ENCODE measurements around the gene NCLN.

GRCh38 chr19:3204646-3205275 lies 19.0 kb downstream of the NCLN start:
- no peak for TF ChIP-seq POLR2A (IDR thresholded peaks at IDR 0.05)
- TF ChIP-seq, protein P1, sequence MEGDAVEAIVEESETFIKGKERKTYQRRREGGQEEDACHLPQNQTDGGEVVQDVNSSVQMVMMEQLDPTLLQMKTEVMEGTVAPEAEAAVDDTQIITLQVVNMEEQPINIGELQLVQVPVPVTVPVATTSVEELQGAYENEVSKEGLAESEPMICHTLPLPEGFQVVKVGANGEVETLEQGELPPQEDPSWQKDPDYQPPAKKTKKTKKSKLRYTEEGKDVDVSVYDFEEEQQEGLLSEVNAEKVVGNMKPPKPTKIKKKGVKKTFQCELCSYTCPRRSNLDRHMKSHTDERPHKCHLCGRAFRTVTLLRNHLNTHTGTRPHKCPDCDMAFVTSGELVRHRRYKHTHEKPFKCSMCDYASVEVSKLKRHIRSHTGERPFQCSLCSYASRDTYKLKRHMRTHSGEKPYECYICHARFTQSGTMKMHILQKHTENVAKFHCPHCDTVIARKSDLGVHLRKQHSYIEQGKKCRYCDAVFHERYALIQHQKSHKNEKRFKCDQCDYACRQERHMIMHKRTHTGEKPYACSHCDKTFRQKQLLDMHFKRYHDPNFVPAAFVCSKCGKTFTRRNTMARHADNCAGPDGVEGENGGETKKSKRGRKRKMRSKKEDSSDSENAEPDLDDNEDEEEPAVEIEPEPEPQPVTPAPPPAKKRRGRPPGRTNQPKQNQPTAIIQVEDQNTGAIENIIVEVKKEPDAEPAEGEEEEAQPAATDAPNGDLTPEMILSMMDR (IDR thresholded peaks at IDR 0.05): no peak

All from testis (tissue), 2 donors.